HG02610 (cell line): Measurements from ENCODE around the gene SQOR.

Experiments
- ATAC-seq: cut with Tn5 transposase; IDR thresholded peaks from one replicate; pipeline ENCODE4 v1.9.1; 2021; ENCODE audit warnings: mild to moderate bottlenecking, moderate library complexity; ENCODE audit not compliant: unreplicated experiment

SQOR gene

GRCh38 chr15:45704329-45705249 is 69.8 kb downstream of the SQOR start:
- peak; percentile 14 for ATAC-seq

DNA sequence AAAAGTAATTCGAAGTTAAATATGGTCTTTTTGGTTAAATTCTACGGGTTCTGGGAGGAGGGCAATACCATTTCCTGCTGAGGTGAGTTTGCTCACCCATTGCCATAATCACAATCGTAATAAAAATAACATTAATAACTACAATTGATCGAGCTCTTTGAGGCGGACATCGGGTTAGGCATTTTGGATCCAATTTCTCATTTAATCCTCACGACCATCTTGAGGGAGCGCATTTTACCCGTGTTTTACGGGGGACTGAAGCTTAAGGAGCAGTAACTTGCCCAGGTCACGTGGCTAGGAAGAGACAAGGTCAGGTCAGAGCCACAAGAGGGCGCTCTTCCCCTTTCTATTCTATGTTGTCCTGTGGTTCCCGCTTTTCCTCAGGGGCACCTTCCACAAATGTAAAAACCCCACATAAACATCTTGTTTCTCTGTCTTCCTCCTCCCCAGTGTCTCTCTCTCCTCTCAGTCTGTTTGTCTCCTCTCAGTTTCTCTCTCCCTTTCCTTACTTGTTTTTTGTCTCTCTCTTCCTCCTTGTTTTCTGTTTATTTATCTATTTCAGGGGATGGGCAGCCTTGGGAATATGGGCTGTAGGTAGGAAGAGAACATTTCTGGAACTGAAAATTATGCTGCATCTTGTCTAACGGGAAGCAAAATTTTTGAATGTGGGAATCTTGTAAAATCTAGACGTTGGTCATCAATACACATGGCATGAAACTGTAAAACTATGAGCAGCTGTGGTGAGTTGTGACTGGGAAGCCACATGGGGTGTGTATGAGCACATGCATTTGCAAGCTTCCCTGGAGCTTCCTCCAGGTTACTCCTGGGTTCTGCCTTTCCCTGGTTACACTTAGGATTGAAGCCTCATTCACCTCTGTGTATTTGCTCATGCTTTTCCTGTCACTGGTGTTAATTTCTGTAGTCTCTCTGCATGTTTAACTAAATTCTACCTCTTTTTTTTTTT is 71.0 kb downstream of the SQOR start:
- ATAC-seq, result peak; percentile 85

- no peak for ATAC-seq
These were observed 75.8 kb downstream of the SQOR start for GRCh38 chr15:45710657-45711056.

DNA sequence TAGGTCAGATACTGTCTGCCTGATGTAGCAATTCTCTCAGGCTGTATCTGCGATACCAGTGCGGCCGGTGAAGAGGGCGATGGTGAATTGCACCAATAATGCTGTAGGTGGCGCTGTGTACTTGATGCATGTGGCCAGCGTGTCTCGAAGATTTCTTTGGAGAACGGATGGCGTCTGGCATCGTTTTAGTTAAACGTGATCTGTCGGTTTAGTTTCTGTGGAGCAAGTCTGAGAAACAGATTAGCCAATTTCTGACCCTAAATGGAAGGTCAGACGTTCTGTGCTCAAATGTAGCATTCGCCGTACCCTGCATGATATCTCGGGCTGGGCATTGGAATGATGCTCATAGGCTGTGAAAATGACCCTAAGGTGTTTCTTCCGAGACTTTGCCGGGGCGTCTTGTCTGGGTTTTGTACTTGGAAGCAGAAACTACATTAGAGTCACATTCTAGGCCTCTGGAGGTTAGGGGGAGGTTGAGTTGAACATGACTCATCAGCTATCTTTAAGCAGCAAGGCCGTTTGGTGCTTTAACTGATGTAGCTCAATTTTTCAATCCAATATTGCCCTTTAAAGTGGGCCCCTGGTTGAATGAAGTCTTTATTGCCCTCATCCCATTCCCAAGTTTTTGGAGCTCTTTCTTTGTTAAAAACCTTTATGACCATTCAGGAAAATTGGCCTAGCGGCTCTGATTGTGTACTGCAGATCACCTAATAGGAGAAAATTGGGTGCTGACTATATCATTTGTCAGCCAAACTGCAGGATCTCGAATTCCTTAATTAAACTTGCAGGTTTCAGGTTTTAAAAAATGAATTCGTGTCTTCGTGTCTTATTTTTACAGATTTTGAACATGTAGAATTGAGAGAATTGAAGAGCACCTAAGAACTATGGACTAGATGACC is 80.0 kb downstream of the SQOR start:
- no peak for ATAC-seq

DNA sequence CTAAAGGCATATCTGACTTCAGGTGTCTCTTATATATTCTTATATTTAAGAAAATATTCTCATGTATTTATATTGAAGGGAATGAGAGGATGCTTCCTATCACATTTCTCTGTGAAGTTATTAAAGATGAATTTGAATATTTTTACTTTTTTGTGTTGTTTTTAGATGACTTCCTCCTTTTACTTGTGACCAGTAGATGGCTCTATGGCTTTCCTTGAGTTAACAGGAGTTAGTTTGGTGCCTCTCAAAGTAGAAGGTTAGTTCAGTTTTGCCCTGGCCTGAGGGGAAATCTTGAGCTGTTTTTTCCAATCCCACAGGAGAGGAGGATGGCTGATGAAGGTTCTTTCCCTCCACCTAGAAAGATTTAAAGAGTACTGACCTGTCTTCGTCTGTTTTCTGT is 80.7 kb downstream of the SQOR start:
- no peak for ATAC-seq

GRCh38 chr15:45719490-45719889 is 84.7 kb downstream of the SQOR start:
- ATAC-seq, result no peak

DNA sequence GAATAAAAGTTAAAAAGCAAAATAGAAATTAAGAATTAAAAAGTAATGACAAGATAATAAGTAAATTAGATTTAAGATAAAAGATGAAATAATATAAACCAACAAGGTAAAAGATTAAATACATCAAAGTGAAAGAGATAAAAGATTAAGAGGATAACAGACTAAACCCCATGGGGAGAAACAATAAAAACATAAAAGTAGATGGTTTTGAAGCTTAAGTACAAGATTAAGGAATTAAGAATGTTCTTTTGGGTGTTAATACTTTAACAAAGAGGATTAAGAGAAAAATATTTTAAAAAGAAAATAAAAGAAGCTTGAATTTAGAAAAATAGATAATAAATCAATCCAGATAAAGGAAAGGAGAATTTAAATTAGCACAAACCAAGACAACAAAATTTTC is 85.4 kb downstream of the SQOR start:
- no peak for ATAC-seq

DNA sequence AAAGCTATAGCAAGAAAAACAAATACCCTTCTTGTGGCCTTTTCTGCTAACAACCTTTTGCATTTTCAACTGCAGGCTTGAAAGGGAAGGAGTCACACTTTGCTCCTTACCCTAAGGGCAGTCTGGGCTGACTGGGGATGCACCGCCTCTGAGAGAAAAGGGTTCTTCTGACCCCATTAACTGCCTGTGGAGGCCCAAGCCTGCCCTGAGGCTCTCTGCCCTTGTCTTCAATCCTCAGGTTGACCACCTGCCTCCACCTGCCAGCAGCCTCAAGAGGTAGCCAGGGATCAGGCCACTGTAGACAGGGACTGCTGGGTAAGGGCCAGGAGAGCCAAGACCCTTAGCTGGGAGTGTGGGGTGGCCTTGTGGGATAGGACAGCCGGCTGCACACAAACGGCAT is 93.8 kb downstream of the SQOR start:
- no peak for ATAC-seq

GRCh38 chr15:45729141-45729540 is 94.3 kb downstream of the SQOR start:
- ATAC-seq, result no peak

GRCh38 chr15:45731343-45731742 is 96.5 kb downstream of the SQOR start:
- no peak for ATAC-seq

DNA sequence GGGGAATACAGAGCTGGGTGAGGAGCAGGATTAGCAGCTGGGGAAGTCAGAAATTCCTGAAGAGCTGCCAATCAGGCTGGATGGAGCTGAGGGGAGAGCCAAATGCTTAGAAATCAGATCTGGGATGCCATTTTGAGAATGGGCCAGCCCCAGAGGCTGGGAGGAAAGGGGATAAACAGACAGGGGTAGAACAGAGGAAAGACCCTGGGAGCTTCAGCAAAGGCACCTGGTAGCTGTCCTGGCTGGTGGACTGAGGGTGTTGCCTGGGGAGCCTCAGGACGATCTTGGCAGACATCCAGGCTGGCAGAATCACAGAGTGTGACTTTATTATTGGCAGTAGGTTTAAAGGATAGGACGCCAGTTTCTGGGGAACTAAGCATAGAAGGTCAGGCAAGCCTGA is 97.8 kb downstream of the SQOR start:
- ATAC-seq, result no peak

- ATAC-seq, result no peak
These were observed 99.5 kb downstream of the SQOR start for GRCh38 chr15:45734260-45734711.
